GM12891 (cell line): ENCODE results near the gene AKR7A3.

Source experiments
- POLR2A ChIP-seq: IDR thresholded peaks from 2 replicates; pipeline ENCODE4 v1.6.1; 2011; ENCODE audit warnings: low read depth, low read length, control low read depth
- POLR2AphosphoS5 ChIP-seq: IDR thresholded peaks from 2 replicates; pipeline ENCODE4 v1.6.1; 2011; ENCODE audit warnings: low read depth, low read length, control low read depth

GRCh38 chr1:19327301-19327700 is 38.7 kb upstream of the AKR7A3 start:
- TF ChIP-seq POLR2AphosphoS5 (no peak), POLR2A (no peak)
